K562 (cell line): ENCODE results near the gene NEMF. TPM values are rescaled to one million over a fixed set of nuclear protein-coding genes. Genes with fewer than 3 reads are reported as not detected.

Experiments
- CAMTA2 ChIP-seq: fragments of 250-450 bp; sonication (Bioruptor Pico); conservative IDR thresholded peaks from 2 replicates; pipeline ENCODE4 v1.5.1; 2022
- CTCF ChIP-seq, 3 experiments: IDR thresholded peaks in 2 of 3; conservative IDR thresholded peaks in 1 of 3; 2 replicates each; pipeline ENCODE4 v1.5.1; 2011 to 2012; ENCODE audit warnings: low read length in 3 of 3, mild to moderate bottlenecking in 3 of 3, control low read depth in 2 of 3, improper control_type of control experiment in 1 of 3, inconsistent platforms in 1 of 3, low read depth in 1 of 3, mixed read lengths in 1 of 3, moderate library complexity in 1 of 3; ENCODE audit not compliant: insufficient read depth in 2 of 3
- CXXC5 ChIP-seq: fragments of 250-450 bp; sonication (Bioruptor Pico); IDR thresholded peaks from 2 replicates; pipeline ENCODE4 v1.8.0; 2022; ENCODE audit warnings: inconsistent platforms, mild to moderate bottlenecking, moderate library complexity
- E2F5 ChIP-seq: sonication (generic); formaldehyde crosslinking; IDR thresholded peaks from 2 replicates; pipeline ENCODE4 v1.8.0; 2022; ENCODE audit warnings: mild to moderate bottlenecking, missing genetic modification reagents
- ELF2 ChIP-seq: fragments of 250-450 bp; sonication (Bioruptor Pico); IDR thresholded peaks from 2 replicates; pipeline ENCODE4 v1.5.0; 2021; ENCODE audit warnings: mild to moderate bottlenecking
- ETV6 ChIP-seq, 3 experiments: fragments of 150-350 bp in 1 of 3; sonication (generic) in 1 of 3; formaldehyde crosslinking in 1 of 3; IDR thresholded peaks; 2 replicates each; pipeline versions ENCODE4 v1.6.1 to v1.8.0; 2014 to 2022; ENCODE audit warnings: borderline replicate concordance in 2 of 3, low read depth in 2 of 3, antibody characterized with exemption in 1 of 3, low read length in 1 of 3, mild to moderate bottlenecking in 1 of 3, missing genetic modification reagents in 1 of 3
- GTF2F1 ChIP-seq: IDR thresholded peaks from 2 replicates; pipeline ENCODE4 v1.6.1; 2011; ENCODE audit warnings: low read depth, low read length, improper control_type of control experiment
- HDAC6 ChIP-seq: IDR thresholded peaks from 2 replicates; pipeline ENCODE4 v1.6.1; 2012; ENCODE audit warnings: low read depth, mild to moderate bottlenecking, control low read depth, inconsistent platforms, low read length, moderate library complexity
- MXD1 ChIP-seq: fragments of 250-450 bp; sonication (Bioruptor Pico); IDR thresholded peaks from 2 replicates; pipeline ENCODE4 v1.8.0; 2021; ENCODE audit warnings: borderline replicate concordance, mild to moderate bottlenecking, moderate library complexity; ENCODE audit not compliant: poor library complexity, severe bottlenecking
- NR3C1 ChIP-seq: sonication (generic); formaldehyde crosslinking; IDR thresholded peaks from 2 replicates; pipeline ENCODE4 v1.8.1; 2022; ENCODE audit warnings: missing genetic modification reagents
- PHB2 ChIP-seq: fragments of 450-650 bp; IDR thresholded peaks from 2 replicates; pipeline ENCODE4 v1.6.1; 2017; ENCODE audit warnings: low read depth
- RNF219 ChIP-seq: fragments of 250-450 bp; sonication (Bioruptor Pico); IDR thresholded peaks from 2 replicates; pipeline ENCODE4 v1.5.0; 2022; ENCODE audit warnings: mild to moderate bottlenecking
- TFAP4 ChIP-seq: sonication (generic); formaldehyde crosslinking; IDR thresholded peaks from 2 replicates; pipeline ENCODE4 v1.8.0; 2022; ENCODE audit warnings: missing genetic modification reagents, mild to moderate bottlenecking, moderate library complexity, borderline replicate concordance
- ZNF217 ChIP-seq: sonication (generic); formaldehyde crosslinking; IDR thresholded peaks from 2 replicates; pipeline ENCODE4 v1.8.0; 2022; ENCODE audit warnings: mild to moderate bottlenecking, missing genetic modification reagents
- polyA plus RNA-seq, 8 experiments: library from polyadenylated mRNA; depleted of rRNA in 4 of 8; stranded (reverse) in 5 of 8; unstranded in 3 of 8; fragments of >200 nt; fragmentation: Nextera tagmentation in 2 of 8; fragmentation: Illumina TruSeq in 1 of 8; extraction: Ambion mirVana in 2 of 8; extraction: Trizol in 1 of 8; gene quantifications; 2 replicates each; pipeline versions ENCODE4 v1.2.1 to v1.2.3, GENCODE V29; 2011 to 2014; ENCODE audit warnings: inconsistent platforms in 1 of 8, missing spikeins in 1 of 8
- total RNA-seq, 7 experiments: library from RNA; depleted of rRNA in 6 of 7; stranded (reverse); fragments of >200 nt in 6 of 7; fragmentation: Illumina TruSeq in 2 of 7; extraction: Trizol in 2 of 7; gene quantifications; 2 replicates each; pipeline versions ENCODE4 v1.2.1 to v1.2.3, GENCODE V29; 2011 to 2021; ENCODE audit warnings: low replicate concordance in 1 of 7
- TF ChIP-seq, protein P1 (sequence below): IDR thresholded peaks from 2 replicates; pipeline ENCODE4 v1.6.1; 2014; ENCODE audit warnings: antibody characterized with exemption
- TF ChIP-seq, protein P2 (sequence below): fragments of 200-800 bp; sonication (Bioruptor generic); IDR thresholded peaks from 2 replicates; pipeline ENCODE4 v1.6.1; 2017; ENCODE audit warnings: missing genetic modification characterization, missing compliant biosample characterization

The NEMF gene
- total and polyA plus RNA-seq, 9 of the 15 experiments (the other 6 are each of a cell fraction or from before 2014, with no cell fraction given) = 38.8 to 94.4 (median 61.0) TPM

DNA sequence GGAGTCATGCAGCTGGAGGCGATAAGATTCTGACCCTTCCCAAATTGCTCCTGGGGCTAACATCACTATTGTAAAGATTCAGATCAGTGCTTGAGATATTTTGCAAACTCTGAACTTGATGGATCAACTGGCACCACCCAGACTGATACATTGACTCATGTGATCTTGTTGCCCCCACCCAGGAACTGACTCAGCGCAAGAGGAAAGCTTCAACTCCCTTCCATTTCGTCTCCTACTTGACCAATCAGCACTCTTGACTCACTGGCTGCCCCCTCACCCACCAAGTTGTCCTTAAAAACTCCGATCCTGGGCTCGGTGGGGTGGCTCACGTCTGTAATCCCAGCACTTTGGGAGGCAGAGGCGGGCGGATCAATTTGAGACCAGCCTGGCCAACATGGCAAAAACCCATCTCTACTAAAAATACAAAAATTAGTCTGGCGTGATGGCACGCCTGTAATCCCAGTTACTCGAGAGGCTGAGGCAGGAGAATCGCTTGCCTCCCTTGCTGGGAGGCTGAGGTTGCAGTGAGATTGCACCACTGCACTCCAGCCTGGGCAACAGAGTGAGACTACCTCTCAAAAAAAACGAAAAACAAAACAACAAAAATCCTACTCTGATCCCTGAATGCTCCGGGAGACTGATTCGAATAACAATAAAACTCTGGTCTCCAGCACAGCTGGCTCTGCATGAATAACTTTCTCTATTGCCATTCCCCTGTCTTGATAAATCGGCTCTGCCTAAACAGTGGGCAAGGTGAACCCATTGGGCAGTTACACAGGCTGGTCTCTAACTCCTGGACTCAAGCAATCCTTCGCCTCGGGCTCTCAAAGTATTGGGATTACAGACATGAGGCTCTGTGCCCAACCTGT is 30.5 kb upstream of the NEMF start (continued):
- TF ChIP-seq HDAC6 (no peak), TFAP4 (CRISPR knock-in tag) (no peak), ELF2 (CRISPR knock-in tag) (no peak), ZNF217 (CRISPR knock-in tag) (no peak), ETV6 (IDR thresholded peaks at IDR 0.05; ENCODE audit: borderline replicate concordance in 1 of 2, low read depth in 2 of 2, low read length in 1 of 2) (no peak), ETV6 (CRISPR knock-in tag; IDR thresholded peaks at IDR 0.05; ENCODE audit: borderline replicate concordance) (no peak), NR3C1 (CRISPR knock-in tag) (no peak), GTF2F1 (no peak), CXXC5 (no peak), CAMTA2 (CRISPR knock-in tag) (no peak), CTCF (IDR thresholded peaks at IDR 0.05 in 2 of 3, conservative IDR thresholded peaks at IDR 0.05 in 1 of 3; ENCODE audit: insufficient read depth in 2 of 3, low read depth in 1 of 3, low read length in 3 of 3) (no peak), MXD1 (no peak), RNF219 (CRISPR knock-in tag) (no peak), E2F5 (CRISPR knock-in tag) (no peak), PHB2 (no peak)
- TF ChIP-seq, protein P1, sequence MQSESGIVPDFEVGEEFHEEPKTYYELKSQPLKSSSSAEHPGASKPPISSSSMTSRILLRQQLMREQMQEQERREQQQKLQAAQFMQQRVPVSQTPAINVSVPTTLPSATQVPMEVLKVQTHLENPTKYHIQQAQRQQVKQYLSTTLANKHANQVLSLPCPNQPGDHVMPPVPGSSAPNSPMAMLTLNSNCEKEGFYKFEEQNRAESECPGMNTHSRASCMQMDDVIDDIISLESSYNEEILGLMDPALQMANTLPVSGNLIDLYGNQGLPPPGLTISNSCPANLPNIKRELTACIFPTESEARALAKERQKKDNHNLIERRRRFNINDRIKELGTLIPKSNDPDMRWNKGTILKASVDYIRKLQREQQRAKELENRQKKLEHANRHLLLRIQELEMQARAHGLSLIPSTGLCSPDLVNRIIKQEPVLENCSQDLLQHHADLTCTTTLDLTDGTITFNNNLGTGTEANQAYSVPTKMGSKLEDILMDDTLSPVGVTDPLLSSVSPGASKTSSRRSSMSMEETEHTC = 0 out of 2 replicates have a peak, but pooled peaks have one; percentile 21
- TF ChIP-seq, protein P2, sequence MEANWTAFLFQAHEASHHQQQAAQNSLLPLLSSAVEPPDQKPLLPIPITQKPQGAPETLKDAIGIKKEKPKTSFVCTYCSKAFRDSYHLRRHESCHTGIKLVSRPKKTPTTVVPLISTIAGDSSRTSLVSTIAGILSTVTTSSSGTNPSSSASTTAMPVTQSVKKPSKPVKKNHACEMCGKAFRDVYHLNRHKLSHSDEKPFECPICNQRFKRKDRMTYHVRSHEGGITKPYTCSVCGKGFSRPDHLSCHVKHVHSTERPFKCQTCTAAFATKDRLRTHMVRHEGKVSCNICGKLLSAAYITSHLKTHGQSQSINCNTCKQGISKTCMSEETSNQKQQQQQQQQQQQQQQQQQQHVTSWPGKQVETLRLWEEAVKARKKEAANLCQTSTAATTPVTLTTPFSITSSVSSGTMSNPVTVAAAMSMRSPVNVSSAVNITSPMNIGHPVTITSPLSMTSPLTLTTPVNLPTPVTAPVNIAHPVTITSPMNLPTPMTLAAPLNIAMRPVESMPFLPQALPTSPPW (CRISPR knock-in tag) = no peak
